ENCODE results near the gene SLAIN1. TPM values are rescaled to one million over a fixed set of nuclear protein-coding genes. Genes with fewer than 3 reads are reported as not detected.

Gene SLAIN1
- total RNA-seq, 2 donors from 2014 or later: 6.4 to 11.0 TPM

DNA sequence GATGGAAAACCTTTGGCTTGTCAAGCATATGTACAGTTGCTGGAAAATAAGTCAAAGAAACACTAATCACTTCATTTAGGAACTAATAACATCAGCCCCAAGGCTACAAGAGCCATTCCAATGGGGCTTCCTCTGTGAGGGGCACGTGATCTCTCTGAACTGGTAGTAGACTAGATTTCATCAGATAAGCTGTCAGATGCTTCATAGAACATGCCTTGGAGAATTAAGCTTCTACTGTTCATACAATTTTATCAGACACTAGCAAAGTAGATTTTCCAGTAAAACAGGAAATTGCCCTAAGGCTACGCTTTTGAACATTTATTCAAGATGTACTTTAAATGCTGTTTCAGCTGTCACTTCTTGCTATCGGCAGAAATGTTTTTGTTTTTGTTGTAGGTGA is 113.4 kb downstream of the SLAIN1 start:
- intact Hi-C loops (cut with DNase I): no loop called here
- DNase-seq (ENCODE audit: low spot score): no peak

DNA sequence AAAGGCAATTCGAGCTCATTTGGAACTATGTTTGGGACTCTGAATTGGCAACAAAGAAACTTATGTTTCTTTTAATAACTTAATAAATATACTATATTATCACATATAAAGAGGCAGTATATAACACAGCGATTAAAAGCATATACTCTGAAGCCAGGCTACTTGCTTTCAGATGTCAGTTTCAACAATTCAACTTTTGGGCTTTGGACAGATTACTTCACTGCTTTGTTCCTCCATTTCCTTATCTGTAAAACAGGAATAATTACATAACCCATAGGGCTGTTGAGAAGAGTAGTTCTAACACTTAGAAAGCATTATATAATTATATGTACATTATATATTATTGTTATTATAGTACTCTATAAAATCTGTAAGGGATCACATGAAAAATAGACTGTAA is 113.9 kb downstream of the SLAIN1 start:
- no peak for DNase-seq (ENCODE audit: low spot score)
- intact Hi-C loops (cut with DNase I): no loop called here

DNA sequence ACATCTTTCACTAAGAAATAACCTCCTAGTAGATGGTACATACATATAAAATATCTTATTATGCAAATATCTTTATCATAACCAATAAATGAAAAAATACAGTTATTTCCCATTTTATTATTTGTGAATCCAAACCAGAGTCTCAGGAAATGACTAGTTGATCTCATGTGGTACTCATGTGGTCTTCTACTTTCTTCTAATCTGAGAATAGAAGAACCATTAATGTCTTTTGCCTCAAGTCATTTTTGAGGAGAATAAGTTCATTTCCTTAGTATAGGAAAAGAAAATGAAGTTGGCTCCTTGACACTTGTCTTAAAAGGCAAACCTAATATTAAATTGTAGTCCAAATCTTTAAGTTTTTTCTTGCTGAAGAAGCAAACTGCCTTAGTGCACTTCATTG is 114.5 kb downstream of the SLAIN1 start:
- intact Hi-C loops (cut with DNase I): no loop called here

More for the DNA sequence above, 114.5 kb downstream of the SLAIN1 start:
- DNase-seq (ENCODE audit: low spot score): no peak

Small RNA genes within 50 kb of the gene (microRNA-seq; reads per million reads assigned to microRNA genes)
- gene MIR3665 (ENCODE audit: borderline microRNAs expressed in 2 of 2): 0 reads per million in 2 donors

Other genes with a start within 250 kb of the SLAIN1 start
- gene SCEL, start 162.0 kb upstream of the SLAIN1 start, total RNA-seq: not detected
- 10 to 100 TPM; 32.6 to 45.1 TPM for gene EDNRB, start 221.1 kb downstream of the SLAIN1 start, total RNA-seq